A549 treated with AZD9567 at 1 μM for 4 hours (cell line): Measurements from ENCODE around the gene ANKRD61. TPM values are rescaled to one million over a fixed set of nuclear protein-coding genes. Genes with fewer than 3 reads are reported as not detected.

Experiments used
- total RNA-seq: library from RNA; stranded (reverse); fragments of 200-300 nt; extraction: Qiagen RNA extraction; gene quantifications from 5 replicates; pipeline ENCODE4 v1.2.3, GENCODE V29; 2022; ENCODE audit not compliant: insufficient read depth

Gene ANKRD61
- total RNA-seq = 0.37 to 1.7 TPM (median 0.59 TPM) in 5 replicates

GRCh38 chr7:6030988-6031387 is at the start of gene ANKRD61:
Gene ANKRD61, plus strand, starts transcription at chr7:6031376. Its CDS starts 0 bp downstream, at chr7:6031376.

GRCh38 chr7:6008668-6009611 is 22.2 kb upstream of the ANKRD61 start, which contains the start of the genes AIMP2 and PMS2:
Gene AIMP2, plus strand, starts transcription at chr7:6009272. Its CDS starts 92 bp downstream, at chr7:6009364.
Gene PMS2, minus strand, starts transcription at chr7:6009049. Its CDS starts 30 bp downstream, at chr7:6009019.

Other genes with a start within 250 kb of the ANKRD61 start
- gene RNF216, start 249.7 kb upstream of the ANKRD61 start, total RNA-seq = 22.9 to 26.3 TPM (median 25.9 TPM) in 5 replicates
- gene OCM, start 150.6 kb upstream of the ANKRD61 start, total RNA-seq = not detected in 5 replicates
- gene CCZ1, start 132.6 kb upstream of the ANKRD61 start, total RNA-seq = 78.7 to 87.4 TPM (median 79.9 TPM) in 5 replicates
- gene RSPH10B, start 60.7 kb upstream of the ANKRD61 start, total RNA-seq = 0.05 to 0.14 TPM (median 0.07 TPM) in 4 of 5 replicates, not detected in the other
- gene PMS2, start 22.3 kb upstream of the ANKRD61 start, total RNA-seq = 10.5 to 12.7 TPM (median 12.1 TPM) in 5 replicates
- gene AIMP2, start 22.1 kb upstream of the ANKRD61 start, total RNA-seq = 96.4 to 100 TPM (median 98.4 TPM) in 5 replicates
- gene EIF2AK1, start 27.8 kb downstream of the ANKRD61 start, total RNA-seq = 68.9 to 96.7 TPM (median 80.8 TPM) in 5 replicates
- gene USP42, start 73.6 kb downstream of the ANKRD61 start, total RNA-seq = 4.6 to 8.4 TPM (median 7.9 TPM) in 5 replicates
- 27.4 to 31.4 TPM (median 28.5 TPM) in 5 replicates for gene CYTH3, start 241.2 kb downstream of the ANKRD61 start, total RNA-seq